Activated gamma-delta T cell treated with anti-CD3 and anti-CD28 coated beads, Interleukin-2, amount 50 U/mL, for 16 hours (primary cell): ENCODE measurements around the gene BTN1A1.
"Not testable (repeated sequence)": the region's sequence is repeated elsewhere in the genome, so short reads cannot be mapped to it uniquely, and the experiment has no call there.

ENCODE experiments used
- DNase-seq: peaks from one replicate; pipeline ENCODE4 v3.0.0-alpha.2; 2020; ENCODE audit warnings: low read depth

Gene BTN1A1

DNA sequence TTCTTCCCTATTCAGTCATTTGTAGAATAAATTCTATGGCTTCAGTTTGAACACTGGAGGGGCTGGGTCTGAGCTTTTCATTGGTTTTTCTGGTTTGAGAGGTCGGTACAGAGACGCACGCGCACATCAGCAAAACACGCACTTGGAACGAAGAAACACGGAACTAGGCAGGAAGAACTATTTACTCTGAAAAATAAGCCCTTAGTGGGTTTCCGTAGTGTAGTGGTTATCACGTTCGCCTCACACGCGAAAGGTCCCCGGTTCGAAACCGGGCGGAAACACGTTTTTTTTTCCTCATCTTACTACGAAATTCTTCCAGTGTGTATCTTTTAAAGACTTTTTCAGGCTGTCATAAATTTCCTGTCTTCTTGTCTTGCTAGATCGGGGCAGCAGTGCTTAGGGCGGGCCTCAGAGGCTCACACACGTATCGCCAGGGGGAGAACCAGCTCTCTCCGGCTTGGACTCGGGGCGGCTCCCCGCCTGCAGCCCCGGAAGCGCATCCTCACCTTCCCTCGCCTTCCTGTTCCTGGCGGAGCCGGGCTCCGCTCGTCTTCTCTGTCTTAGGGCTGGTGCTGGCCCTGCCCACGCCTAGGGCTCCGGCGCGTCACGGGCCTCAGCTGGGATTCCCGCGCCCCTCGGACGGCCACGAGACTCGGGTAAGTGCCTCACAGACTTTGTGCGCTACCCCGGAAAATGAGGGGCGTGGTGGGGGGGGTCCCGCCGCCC is 37.9 kb downstream of the BTN1A1 start, which contains the start of gene HMGN4:
TSS of gene HMGN4 (plus strand) at position 521 of the 726 bp plus-strand sequence. CDS start 6,841 bp downstream, outside the sequence.
- peak; percentile 63 for DNase-seq

- no peak for DNase-seq
Measured at GRCh38 chr6:26538572-26538902, 38.4 kb downstream of the BTN1A1 start.

- no peak for DNase-seq
Measured at GRCh38 chr6:26539071-26539615, 39.0 kb downstream of the BTN1A1 start.

DNA sequence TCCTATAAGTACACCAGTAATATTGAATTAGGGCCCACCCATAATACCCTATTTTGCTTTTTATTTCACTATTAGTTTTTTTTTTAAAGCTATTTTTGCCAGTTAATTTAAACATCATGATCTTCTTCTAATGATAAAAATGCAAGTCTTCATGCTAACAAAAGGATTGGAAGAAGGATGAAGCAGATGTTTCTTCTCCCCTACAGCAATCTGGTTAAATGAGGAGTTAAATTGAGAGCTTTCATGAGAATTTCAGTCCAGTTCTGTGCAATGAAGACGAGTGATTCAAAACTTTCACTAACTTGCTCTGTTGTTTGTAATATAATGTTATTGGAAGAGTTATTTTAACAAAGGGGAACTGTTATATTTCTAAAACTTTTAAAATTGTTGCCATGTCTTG is 41.5 kb downstream of the BTN1A1 start:
- DNase-seq: no peak

DNA sequence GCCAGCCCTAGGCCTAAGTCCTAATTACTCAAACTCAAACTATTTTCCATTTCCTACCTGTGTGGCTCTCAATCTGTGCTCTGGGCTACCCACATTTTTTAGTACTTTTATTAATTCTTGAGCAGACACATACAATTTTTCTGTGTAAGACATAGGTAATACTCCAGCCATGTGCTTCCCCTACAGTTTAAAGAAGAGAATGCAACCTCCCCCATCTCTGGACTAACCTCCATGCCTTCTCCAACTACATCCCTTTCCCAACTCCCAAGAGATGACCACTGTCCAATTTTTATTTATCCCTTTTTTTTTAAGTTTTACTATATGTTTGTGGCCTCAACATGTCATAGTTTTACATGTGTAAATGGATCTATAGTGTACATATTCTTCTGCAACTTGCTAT is 43.9 kb downstream of the BTN1A1 start:
- DNase-seq: no peak

DNA sequence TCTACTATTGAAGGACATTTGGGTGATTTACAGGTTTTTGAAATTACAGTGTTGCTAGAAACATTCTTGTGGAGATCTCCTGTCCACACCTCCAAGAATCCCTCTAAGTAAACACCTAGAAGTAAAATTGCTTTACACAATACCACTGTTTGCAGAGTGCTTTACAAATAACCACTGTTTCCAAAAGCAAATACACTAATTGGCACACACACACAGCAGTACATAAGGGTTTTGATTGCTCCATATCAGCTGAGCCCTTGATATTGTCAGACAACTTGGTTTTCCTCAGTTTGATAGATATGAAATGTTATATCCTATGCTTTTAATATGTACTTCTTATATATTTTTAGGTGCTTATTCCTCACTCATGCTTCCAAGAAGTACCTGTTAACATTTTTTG is 44.4 kb downstream of the BTN1A1 start:
- DNase-seq: no peak

GRCh38 chr6:26545627-26546026 is 45.5 kb downstream of the BTN1A1 start:
- no peak for DNase-seq

DNA sequence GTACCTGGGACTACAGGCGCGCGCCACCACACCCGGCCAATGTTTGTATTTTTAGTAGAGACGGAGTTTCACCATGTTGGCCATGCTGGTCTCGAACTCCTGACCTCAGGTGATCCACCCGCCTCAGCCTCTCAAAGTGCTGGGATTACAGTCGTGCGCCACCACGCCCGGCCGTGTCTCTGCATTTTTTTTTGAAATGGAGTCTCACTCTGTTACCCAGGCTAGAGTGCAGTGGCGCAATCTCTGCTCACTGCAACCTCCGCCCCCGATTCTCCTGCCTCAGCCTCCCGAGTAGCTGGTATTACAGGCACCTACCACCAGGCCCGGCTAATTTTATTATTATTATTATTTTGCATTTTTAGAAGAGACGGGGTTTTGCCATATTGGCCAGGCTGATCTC is 47.3 kb downstream of the BTN1A1 start:
- not testable (repeated sequence) for DNase-seq

DNA sequence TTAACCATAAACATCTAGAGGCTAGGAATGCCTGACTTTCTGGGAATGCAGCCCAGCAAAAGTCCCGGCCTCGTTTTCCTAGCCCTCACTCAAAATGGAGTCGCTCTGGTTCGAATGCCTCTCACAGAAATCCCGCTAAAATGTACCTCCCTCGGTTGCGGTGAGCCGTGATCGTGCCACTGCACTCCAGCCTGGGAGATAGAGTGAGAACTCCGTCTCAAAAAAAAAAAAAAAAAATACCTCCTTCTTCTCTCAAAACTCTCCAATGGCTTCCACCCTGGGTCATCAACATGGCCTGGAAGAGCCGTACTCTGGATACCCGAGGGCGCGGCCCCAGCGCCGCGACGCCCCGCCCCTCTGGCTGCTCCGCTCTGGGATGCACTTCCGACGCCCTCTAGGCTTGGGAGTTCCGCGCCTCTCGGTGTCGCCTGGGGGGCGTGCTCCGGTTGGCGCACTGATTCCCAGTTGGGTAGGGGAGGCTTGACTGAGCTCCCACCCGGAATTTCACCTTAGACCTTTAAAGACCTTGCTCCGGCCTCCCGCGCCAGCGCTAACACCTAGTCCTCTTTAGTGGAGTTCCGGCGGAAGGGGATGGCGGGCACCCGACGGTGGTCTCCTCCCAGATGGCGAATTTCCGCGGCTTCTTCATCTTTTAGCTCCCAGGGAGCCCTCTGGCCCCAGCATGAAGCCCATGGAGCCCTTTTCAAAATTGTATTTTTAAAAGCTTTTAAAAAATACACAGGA is 50.3 kb downstream of the BTN1A1 start:
- no peak for DNase-seq

DNA sequence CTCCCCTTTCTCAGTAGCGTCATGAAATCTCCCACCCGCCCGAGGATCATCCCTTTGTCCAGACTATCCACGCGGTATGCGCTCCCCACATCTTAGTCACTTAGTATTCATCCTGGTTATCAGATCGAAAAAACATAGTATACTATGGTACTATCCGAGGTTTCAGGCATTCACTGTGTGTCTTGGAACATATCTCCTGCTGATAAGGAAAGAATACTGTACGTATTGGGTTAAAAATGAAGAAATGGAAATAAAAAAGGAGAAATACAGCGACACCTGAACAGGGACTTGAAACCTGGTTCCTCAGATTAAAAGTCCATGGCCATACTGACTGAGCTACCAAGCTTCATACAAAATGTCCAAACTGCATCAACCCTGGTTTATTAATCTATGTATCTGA is 52.1 kb downstream of the BTN1A1 start:
- no peak for DNase-seq

GRCh38 chr6:26552640-26553188 is 52.6 kb downstream of the BTN1A1 start:
- no peak for DNase-seq

GRCh38 chr6:26553264-26553634 is 53.1 kb downstream of the BTN1A1 start:
- peak; percentile 69 for DNase-seq

DNA sequence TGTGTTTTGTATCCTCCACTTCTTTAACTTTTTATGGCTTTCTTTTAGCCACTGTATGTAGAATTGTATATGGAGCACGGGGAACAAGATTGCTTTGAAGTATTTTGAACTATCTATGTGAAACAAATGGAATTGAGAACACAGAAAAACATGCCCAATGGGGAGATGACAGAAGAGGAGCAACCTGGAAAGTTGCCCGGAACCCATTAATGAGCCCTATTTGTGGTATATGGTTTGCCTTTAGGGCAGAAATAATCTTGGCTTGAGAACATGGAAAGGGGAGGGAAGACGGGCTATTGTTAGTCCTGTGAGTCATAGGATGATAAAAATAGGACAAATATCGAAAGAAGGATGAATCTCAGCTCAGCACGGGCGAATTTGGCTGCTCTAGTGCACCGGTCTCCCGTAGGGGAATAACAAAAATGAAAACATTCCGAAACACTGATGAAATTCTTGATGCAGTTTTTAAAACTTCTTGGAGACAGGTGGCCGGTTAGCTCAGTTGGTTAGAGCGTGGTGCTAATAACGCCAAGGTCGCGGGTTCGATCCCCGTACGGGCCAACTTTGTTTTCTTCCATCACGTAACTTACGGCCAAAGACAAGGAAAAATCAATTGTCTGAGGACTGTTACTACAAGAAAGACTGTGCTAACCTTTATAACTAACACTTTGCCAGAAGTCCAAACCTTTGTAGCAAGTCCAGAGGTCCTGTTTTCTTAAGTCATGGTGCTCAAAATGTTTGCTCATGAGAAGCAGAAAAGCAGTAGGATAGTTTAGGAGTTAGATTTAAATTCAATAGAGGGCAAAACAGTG is 53.7 kb downstream of the BTN1A1 start:
- peak; percentile 62 for DNase-seq

GRCh38 chr6:26554447-26554696 is 54.3 kb downstream of the BTN1A1 start:
- DNase-seq: no peak

DNA sequence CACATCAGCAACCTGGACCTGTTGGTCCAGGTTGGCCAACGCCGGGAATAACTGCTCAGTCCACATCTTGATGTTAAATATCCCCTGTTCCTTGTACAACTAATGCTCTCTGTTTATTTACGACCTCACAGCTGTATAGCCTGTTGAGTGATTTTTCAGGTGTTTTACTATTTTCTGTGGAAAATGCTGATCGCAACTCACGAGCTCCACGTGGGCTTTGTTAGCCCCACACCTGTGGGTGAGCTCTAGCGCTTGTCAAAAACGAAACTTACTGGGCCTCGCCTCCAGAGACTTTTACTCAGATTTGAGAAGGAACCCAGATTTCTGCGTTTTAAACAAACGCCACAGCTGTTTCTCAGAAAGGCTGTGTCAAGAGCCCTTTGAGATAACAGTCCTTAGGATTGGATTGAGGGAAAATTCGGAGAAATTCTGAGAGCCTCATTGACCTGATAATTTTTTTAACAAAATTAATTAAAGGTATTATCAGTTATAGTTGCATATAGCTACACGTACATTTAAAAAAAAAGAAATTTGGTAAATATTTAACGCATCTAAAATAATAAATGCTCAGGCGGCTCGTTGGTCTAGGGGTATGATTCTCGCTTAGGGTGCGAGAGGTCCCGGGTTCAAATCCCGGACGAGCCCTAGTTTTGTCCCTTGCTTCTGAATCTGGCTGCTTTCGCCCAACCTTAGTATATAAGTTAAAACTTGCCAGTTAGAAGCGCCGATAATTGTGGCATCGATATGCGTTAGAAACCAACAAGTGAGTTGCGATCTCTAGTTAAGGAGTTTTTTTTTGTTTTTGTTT is 54.8 kb downstream of the BTN1A1 start:
- no peak for DNase-seq

DNA sequence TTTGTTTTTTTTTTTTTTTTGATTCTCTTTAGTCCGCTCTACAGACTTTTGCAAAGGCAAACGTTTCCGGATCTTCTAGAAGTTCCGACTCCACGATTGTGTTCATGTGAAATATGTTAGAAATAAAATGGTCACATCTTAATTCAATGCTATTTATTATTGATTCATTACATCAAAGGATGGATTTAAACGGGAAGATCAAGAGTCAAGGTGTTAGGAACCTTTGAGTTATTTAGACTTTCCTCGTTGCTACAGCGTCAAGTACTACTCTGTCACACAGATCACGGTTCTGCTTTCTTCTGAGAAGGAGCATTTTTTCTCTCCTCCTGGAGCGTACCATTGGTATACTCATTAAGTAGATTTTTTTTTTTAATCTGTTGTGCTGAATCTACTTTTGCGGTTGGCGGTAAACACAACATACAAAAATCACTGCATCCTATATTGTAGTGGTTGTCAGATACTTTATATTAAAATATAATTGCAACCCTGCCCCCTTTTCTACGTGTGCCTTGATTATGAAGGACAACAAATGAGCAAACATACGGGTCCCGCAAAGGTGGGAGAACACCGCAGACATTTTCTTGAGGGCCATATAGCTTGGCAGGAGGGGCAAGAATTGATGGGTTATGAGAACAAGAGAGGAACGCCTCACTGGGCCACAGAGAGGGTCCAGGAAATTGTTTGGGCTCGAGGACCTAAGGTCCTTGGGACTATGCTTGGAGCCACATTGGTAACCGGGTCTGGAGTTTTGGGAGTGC is 55.6 kb downstream of the BTN1A1 start:
- DNase-seq: no peak

GRCh38 chr6:26556263-26557070 is 56.4 kb downstream of the BTN1A1 start:
- no peak for DNase-seq
